ENCODE data around the gene SNX32. TPM values are rescaled to one million over a fixed set of nuclear protein-coding genes. Genes with fewer than 3 reads are reported as not detected.
A peak's percentile ranks its signal among the peaks of the same experiment; 100 is the strongest.

The SNX32 gene
- total and polyA plus RNA-seq, 2 of the 13 experiments (the other 11 are each of a cell fraction or from before 2014, with no cell fraction given), result 0.09 to 0.34 TPM

DNA sequence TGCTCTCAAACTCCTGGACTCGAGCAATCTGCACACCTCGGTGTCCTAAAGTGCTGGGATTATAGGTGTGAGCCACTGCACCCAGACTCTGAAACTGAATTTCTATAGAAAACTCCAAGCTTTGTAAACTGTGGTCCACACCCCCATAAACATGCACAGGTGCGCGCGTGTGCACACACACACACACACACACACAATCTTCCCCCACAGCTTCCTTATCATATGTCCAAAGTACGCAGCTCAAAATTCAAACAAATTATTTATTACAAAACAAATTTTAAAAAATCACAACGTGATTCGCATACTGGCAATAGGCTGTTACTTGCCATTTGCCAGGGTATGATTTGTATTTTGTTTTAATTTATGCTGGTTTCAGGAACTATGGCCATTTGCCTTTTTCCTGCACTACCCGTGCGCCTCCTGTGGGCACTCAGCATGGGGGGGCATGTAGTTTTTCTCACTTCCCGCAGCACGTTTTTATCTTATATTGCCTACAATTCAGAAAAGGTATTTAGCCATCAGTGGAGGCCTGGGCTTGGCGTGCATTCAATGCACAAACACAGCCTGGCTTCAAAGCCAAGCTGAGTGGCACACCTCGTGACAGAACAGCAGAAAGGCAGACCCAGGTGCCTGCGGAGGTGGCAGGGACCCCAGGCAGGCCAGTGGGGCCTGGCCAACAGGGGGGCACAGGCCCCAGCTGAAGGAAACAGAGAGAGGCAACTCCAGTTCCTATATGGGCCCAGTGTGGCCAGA, 10.8 kb upstream of the SNX32 start:
- DNase-seq (ENCODE audit: low spot score) (no peak), ATAC-seq (no peak), FAIRE-seq (no peak)
- POLR2A ChIA-PET, result interaction anchor here (0.6 to 1.1 kb wide), 4 partner anchors 21 to 230 kb away, joined by 3 read pairs; partner anchors contain the start of gene SF3B2
- BruUV-seq (replicated peaks), result no TSS peak
- no peaks in the 10 kb centered on the region for H3K36me3 ChIP-seq (replicated peaks in 1 of 2; ENCODE audit: control insufficient read depth in 1 of 2, insufficient read depth in 2 of 2, low read length in 2 of 2)
- no peaks in the 10 kb centered on the region for H3K79me2 ChIP-seq (ENCODE audit: insufficient read depth, low read length)
- no peaks in the 10 kb centered on the region for H3K9me3 ChIP-seq (ENCODE audit: low read length)
- H3K4me3 ChIP-seq (replicated peaks in 1 of 3; ENCODE audit: insufficient read depth in 1 of 3, low read depth in 2 of 3, low read length in 3 of 3), result no peak overlapping the region
- in situ Hi-C loops (cut with HindIII; ENCODE audit: extremely low pct_ligation_motif_present, low pct_unique_long_range_greater_than_20kb), result no loop called here
- no peaks in the 10 kb centered on the region for H4K20me1 ChIP-seq (ENCODE audit: insufficient read depth, low read length)
- H3K4me1 ChIP-seq (ENCODE audit: insufficient read depth, low read length), result peaks cover 33% of the 10 kb centered on the region
- H3K4me2 ChIP-seq (ENCODE audit: low read depth, low read length), result 0 out of 2 replicates have a peak overlapping the region, but pooled peaks have one; percentile 32
- no peak overlapping the region for H2AFZ ChIP-seq (ENCODE audit: low read length)
- 25% methylated on average over 15 of the region's 15 CpGs for WGBS (ENCODE audit: low lambda C conversion rate)
- no peak overlapping the region for H3K9ac ChIP-seq (ENCODE audit: insufficient read depth, low read depth, low read length)
- H3K27ac ChIP-seq (ENCODE audit: extremely low read length, insufficient read depth, low read length), result no peak overlapping the region
- H3K27me3 ChIP-seq (ENCODE audit: control insufficient read depth in 1 of 2, insufficient read depth in 2 of 2, low read length in 2 of 2), result no peaks in the 10 kb centered on the region
- TF ChIP-seq SRF (IDR thresholded peaks at IDR 0.05; ENCODE audit: low read depth, low read length) (no peak), CCAR2 (optimal IDR thresholded peaks at IDR 0.05; ENCODE audit: low read depth, low read length) (no peak), ZNF687 (CRISPR knock-in tag; IDR thresholded peaks at IDR 0.05) (peak; percentile 17; the same call in 1 of the 2 replicates)
- TF ChIP-seq, protein P1, sequence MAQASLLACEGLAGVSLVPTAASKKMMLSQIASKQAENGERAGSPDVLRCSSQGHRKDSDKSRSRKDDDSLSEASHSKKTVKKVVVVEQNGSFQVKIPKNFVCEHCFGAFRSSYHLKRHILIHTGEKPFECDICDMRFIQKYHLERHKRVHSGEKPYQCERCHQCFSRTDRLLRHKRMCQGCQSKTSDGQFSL (CRISPR knock-in tag; IDR thresholded peaks at IDR 0.05), result peak; percentile 57; the same call in 1 of the 2 replicates
- intact Hi-C loops (cut with micrococcal nuclease; ENCODE audit: unreplicated experiment), result no loop called here
- CTCF ChIA-PET (ENCODE audit: low intra/inter-chr PET ratio, low total read pairs), result no interaction called here
